Breast epithelium (tissue), 4 donors: ENCODE data around the gene PDHX. TPM values are rescaled to one million over a fixed set of nuclear protein-coding genes. Genes with fewer than 3 reads are reported as not detected.

Experiments used
- DNase-seq, 2 donors: peaks; one replicate each; pipeline ENCODE4 v3.0.0-alpha.2; 2019; ENCODE audit warnings: low spot score in 2 of 2
- H3K27ac ChIP-seq, 2 donors: fragments of 200-600 bp; sonication (generic) in 1 of 2; one replicate each; pipeline ENCODE4 v1.5.1; 2016 to 2019; ENCODE audit warnings: mild to moderate bottlenecking in 1 of 2
- H3K27me3 ChIP-seq, 2 donors: fragments of 200-600 bp; sonication (generic) in 1 of 2; one replicate each; pipeline versions ENCODE4 v1.5.1 to v1.6.0; 2017 to 2019; ENCODE audit warnings: control low read depth in 1 of 2, mild to moderate bottlenecking in 1 of 2
- H3K36me3 ChIP-seq: fragments of 200-600 bp; one replicate; pipeline ENCODE4 v1.5.1; 2019
- H3K4me1 ChIP-seq, 2 donors: fragments of 200-600 bp; sonication (generic); one replicate each; pipeline ENCODE4 v1.5.1; 2016 to 2019; ENCODE audit warnings: control low read depth in 1 of 2
- H3K4me3 ChIP-seq, 3 donors: fragments of 200-600 bp; sonication (generic); 1 replicate in 2 of 3; 2 replicates in 1 of 3; pipeline ENCODE4 v1.5.1; 2016 to 2019; ENCODE audit warnings: mild to moderate bottlenecking in 3 of 3, moderate library complexity in 2 of 3
- H3K9me3 ChIP-seq, 2 donors: fragments of 200-600 bp; sonication (generic) in 1 of 2; one replicate each; pipeline ENCODE4 v1.5.1; 2016 to 2019; ENCODE audit warnings: control low read depth in 1 of 2
- POLR2A ChIP-seq: fragments of 450-650 bp; IDR thresholded peaks from one replicate; pipeline ENCODE4 v1.6.1; 2016; ENCODE audit warnings: antibody characterized with exemption, mild to moderate bottlenecking, moderate library complexity
- POLR2AphosphoS5 ChIP-seq, 3 donors: sonication (generic); formaldehyde crosslinking; IDR thresholded peaks; one replicate each; pipeline ENCODE4 v1.6.1; 2017; ENCODE audit warnings: antibody characterized with exemption in 3 of 3
- intact Hi-C: fragments of 100-400 bp; cut with DNase I; formaldehyde crosslinking; loops from one replicate; pipeline ENCODE4 v1.15.1; 2023; ENCODE audit warnings: low total_unique reads
- total RNA-seq, 3 donors: library from RNA; depleted of rRNA; stranded (reverse); fragments of >200 nt; gene quantifications; one replicate each; pipeline ENCODE4 v1.1.0, GENCODE V29; 2016
- TF ChIP-seq, protein P1 (sequence below), 3 donors: fragments of 450-650 bp; IDR thresholded peaks; one replicate each; pipeline ENCODE4 v1.5.1; 2016 to 2017; ENCODE audit warnings: antibody characterized with exemption in 3 of 3, mild to moderate bottlenecking in 3 of 3, moderate library complexity in 3 of 3

The PDHX gene
- total RNA-seq, 3 donors from 2014 or later = 32.1 to 42.7 (median 41.6) TPM

DNA sequence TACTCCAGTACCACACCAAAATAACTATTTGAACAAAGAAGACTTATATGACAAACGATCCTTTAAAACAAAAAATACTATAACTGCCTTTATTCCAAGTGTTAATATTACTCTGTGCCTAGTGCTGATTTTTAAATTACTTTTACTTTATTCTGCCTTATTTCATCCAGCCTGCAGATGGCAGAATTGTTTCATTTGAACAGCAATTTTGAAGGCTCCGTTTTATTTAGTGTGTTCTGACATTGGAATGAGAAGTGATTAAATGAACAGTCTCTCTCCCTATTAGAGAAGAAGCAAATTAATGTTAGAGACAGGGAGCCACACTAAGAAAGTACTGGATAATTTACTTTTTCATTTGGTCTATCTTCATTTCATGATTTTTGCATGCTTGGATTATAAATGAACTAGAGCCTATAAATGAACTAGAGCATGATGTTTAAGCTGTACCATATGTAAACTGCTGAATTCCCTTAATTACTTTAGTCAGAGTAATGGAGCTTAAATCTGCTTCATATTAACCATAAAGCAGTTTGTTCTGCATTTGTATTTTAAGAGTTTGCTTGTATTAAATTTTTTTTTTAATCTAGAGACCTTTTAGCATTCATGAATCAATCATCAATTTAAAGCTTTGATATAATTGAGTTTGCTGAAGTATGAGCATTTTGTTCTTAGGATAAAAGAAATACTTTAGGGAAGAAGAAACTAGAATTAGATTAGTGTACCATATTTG is 9.8 kb downstream of the PDHX start:
- no peak for TF ChIP-seq POLR2A
- TF ChIP-seq, protein P1, sequence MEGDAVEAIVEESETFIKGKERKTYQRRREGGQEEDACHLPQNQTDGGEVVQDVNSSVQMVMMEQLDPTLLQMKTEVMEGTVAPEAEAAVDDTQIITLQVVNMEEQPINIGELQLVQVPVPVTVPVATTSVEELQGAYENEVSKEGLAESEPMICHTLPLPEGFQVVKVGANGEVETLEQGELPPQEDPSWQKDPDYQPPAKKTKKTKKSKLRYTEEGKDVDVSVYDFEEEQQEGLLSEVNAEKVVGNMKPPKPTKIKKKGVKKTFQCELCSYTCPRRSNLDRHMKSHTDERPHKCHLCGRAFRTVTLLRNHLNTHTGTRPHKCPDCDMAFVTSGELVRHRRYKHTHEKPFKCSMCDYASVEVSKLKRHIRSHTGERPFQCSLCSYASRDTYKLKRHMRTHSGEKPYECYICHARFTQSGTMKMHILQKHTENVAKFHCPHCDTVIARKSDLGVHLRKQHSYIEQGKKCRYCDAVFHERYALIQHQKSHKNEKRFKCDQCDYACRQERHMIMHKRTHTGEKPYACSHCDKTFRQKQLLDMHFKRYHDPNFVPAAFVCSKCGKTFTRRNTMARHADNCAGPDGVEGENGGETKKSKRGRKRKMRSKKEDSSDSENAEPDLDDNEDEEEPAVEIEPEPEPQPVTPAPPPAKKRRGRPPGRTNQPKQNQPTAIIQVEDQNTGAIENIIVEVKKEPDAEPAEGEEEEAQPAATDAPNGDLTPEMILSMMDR (IDR thresholded peaks at IDR 0.05) = peak; percentile 55 to 88 (median 62)
- DNase-seq = no peak
- Histone ChIP-seq H3K9me3 (no peaks in the 10 kb centered on the region), H3K36me3 (no peaks in the 10 kb centered on the region), H3K4me1 (peaks cover 0 to 9% of the 10 kb centered on the region in 2 donors), H3K27ac (no peak overlapping the region), H3K27me3 (no peaks in the 10 kb centered on the region), H3K4me3 (no peak overlapping the region)
- intact Hi-C loops = no loop called here

DNA sequence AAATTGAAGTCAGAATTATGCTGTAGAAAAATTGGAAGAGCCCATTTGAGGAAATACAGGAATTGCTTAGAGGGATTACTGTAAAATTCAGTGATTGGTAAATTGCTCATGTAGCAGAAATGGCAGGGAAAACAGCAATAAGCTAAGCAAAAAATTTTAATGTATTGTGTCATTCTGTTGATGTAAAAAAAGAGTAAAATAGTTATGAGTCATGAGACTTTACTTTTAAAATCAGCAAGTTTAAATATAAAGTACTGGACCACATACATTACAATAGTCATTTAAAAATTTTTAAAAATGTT is 10.4 kb downstream of the PDHX start:
- no peaks in the 10 kb centered on the region for H3K9me3 ChIP-seq
- no peak overlapping the region for H3K27ac ChIP-seq
- TF ChIP-seq POLR2A = no peak
- TF ChIP-seq POLR2AphosphoS5 (IDR thresholded peaks at IDR 0.05) = no peak
- TF ChIP-seq, protein P1 (IDR thresholded peaks at IDR 0.05) = no peak
- intact Hi-C loops = no loop called here
- no peak for DNase-seq
- no peaks in the 10 kb centered on the region for H3K36me3 ChIP-seq
- no peak overlapping the region for H3K4me3 ChIP-seq
- H3K4me1 ChIP-seq = peaks cover 0 to 9% of the 10 kb centered on the region in 2 donors
- H3K27me3 ChIP-seq = no peaks in the 10 kb centered on the region

DNA sequence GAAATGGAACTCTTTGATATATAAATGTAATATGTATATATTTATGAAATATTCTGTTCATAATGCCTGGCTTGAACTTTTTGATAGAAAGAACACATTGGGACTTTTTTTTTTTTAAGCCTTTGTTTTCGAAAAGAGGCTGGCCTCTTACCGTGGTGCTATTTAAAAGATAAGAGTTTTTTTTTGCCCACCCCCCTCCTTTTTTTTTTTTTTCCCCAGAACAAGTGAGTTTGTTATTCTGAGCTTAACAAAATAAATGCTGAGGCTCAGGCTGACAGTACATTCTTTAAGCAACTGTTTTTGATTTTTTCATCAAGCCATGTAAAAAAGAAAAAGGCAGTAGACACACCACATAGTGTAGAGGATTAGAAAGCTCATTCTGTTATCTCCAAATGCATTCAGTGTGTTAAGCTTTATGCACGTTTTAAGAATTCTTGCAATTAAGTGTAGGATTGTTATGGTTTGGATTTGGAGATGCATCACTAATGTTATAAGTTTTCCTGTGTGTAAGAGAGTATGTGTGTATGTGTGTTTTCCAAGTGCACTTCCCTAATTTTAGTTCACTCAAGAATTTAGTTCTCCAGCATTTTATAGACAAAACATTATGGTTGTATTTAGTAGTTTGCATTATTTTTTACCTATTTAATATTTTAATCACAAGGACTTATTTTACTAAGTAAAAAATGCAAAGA is 12.0 kb downstream of the PDHX start:
- Histone ChIP-seq H3K4me1 (peaks cover 0 to 9% of the 10 kb centered on the region in 2 donors), H3K27me3 (no peaks in the 10 kb centered on the region), H3K4me3 (no peak overlapping the region), H3K27ac (no peak overlapping the region), H3K36me3 (no peaks in the 10 kb centered on the region), H3K9me3 (no peaks in the 10 kb centered on the region)
- DNase-seq = no peak
- TF ChIP-seq POLR2A = no peak
- no peak for TF ChIP-seq POLR2AphosphoS5 (IDR thresholded peaks at IDR 0.05)
- TF ChIP-seq, protein P1 (IDR thresholded peaks at IDR 0.05) = no peak
- intact Hi-C loops = no loop called here

DNA sequence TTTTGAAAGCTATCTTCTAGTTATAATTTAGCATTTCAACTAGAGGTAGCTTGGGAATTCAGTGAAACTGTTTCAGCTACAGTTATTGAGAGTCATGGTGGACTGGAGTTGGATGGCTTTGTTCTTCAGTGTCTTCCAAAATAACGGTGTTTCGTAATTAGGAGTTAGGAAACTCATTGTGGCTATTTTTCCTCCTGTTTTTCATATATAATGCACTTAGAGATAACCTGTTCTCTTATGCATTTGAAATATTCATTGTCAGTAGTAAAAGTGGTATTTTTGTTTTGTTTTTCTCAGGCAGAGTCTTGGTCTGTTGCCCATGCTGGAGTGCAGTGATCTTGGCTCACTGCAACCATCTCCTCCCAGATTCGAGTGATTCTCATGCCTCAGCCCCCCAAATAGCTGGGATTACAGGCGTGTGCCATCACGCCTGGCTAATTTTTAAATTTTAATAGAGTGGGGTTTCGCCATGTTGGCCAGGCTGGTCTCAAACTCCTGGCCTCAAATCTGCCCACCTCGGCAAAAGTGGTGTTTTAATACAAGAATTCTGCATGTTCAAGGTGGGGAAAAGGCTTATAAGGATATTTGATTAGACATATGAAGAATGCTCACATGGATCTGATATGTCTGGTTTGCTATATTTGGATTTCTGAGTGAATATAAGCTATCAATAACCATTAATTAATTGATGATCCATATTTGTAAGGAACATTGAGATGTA is 12.7 kb downstream of the PDHX start:
- no peak for TF ChIP-seq POLR2A
- TF ChIP-seq, protein P1 (IDR thresholded peaks at IDR 0.05) = no peak
- TF ChIP-seq POLR2AphosphoS5 (IDR thresholded peaks at IDR 0.05) = no peak
- H3K27me3 ChIP-seq = no peaks in the 10 kb centered on the region
- H3K9me3 ChIP-seq = no peaks in the 10 kb centered on the region
- H3K4me3 ChIP-seq = no peak overlapping the region
- no peaks in the 10 kb centered on the region for H3K36me3 ChIP-seq
- no peak for DNase-seq
- H3K27ac ChIP-seq = no peak overlapping the region
- intact Hi-C loops = no loop called here
- H3K4me1 ChIP-seq = peaks cover 0 to 9% of the 10 kb centered on the region in 2 donors
